AG10803 (cell line): ENCODE measurements around the gene SLC2A3.
A peak's percentile ranks its signal among the peaks of the same experiment; 100 is the strongest.
"Not testable (repeated sequence)": the region's sequence is repeated elsewhere in the genome, so short reads cannot be mapped to it uniquely, and the experiment has no call there.

Experiments
- DNase-seq: peaks from one replicate; pipeline ENCODE4 v3.0.0; 2010; ENCODE audit warnings: low read depth
- H3K4me3 ChIP-seq: 2 replicates; pipeline ENCODE4 v1.5.1; 2011; ENCODE audit warnings: mild to moderate bottlenecking, low read length, control low read depth
- CTCF ChIP-seq: conservative IDR thresholded peaks from 2 replicates; pipeline ENCODE4 v1.5.1; 2011; ENCODE audit warnings: mild to moderate bottlenecking, low read length, control low read depth, inconsistent platforms

Gene SLC2A3

GRCh38 chr12:7959278-7959677 is 23.3 kb upstream of the SLC2A3 start:
- no peak for DNase-seq
- TF ChIP-seq CTCF, result no peak
- no peak overlapping the region for H3K4me3 ChIP-seq

- DNase-seq, result not testable (repeated sequence)
Observed at GRCh38 chr12:7954877-7955276, 18.9 kb upstream of the SLC2A3 start.

GRCh38 chr12:7954418-7954817 is 18.4 kb upstream of the SLC2A3 start:
- not testable (repeated sequence) for H3K4me3 ChIP-seq, DNase-seq

More at GRCh38 chr12:7954877-7955276, 18.9 kb upstream of the SLC2A3 start:
- H3K4me3 ChIP-seq, result not testable (repeated sequence)

- not testable (repeated sequence) for DNase-seq, H3K4me3 ChIP-seq
Observed at GRCh38 chr12:7953912-7954311, 17.9 kb upstream of the SLC2A3 start.

- peak; percentile 60 for DNase-seq
- H3K4me3 ChIP-seq, result no peak overlapping the region
- no peak for TF ChIP-seq CTCF
Observed at GRCh38 chr12:7951671-7952070, 15.7 kb upstream of the SLC2A3 start.

GRCh38 chr12:7950230-7950943 is 14.4 kb upstream of the SLC2A3 start:
- DNase-seq, H3K4me3 ChIP-seq: not testable (repeated sequence)

GRCh38 chr12:7948589-7949260 is 12.7 kb upstream of the SLC2A3 start:
- DNase-seq, result no peak
- TF ChIP-seq CTCF, result no peak
- no peak overlapping the region for H3K4me3 ChIP-seq

GRCh38 chr12:7947011-7947410 is 11.0 kb upstream of the SLC2A3 start:
- DNase-seq, result no peak
- H3K4me3 ChIP-seq, result no peak overlapping the region
- no peak for TF ChIP-seq CTCF

GRCh38 chr12:7944760-7945159 is 8.8 kb upstream of the SLC2A3 start:
- not testable (repeated sequence) for DNase-seq, H3K4me3 ChIP-seq

GRCh38 chr12:7940906-7941305 is 4.9 kb upstream of the SLC2A3 start:
- H3K4me3 ChIP-seq, result no peak overlapping the region
- no peak for TF ChIP-seq CTCF
- no peak for DNase-seq
